ENCODE measurements around the gene NAB1.

GRCh38 chr2:190679391-190679790, 30.5 kb downstream of the NAB1 start:
- TF ChIP-seq CTCF (IDR thresholded peaks at IDR 0.05) (no peak), TAF1 (IDR thresholded peaks at IDR 0.05; ENCODE audit: borderline replicate concordance, low read depth, low read length) (no peak), EZH2phosphoT487 (IDR thresholded peaks at IDR 0.05; ENCODE audit: borderline replicate concordance, low read depth) (no peak), FOSL2 (IDR thresholded peaks at IDR 0.05; ENCODE audit: borderline replicate concordance, low read depth) (no peak), RAD21 (IDR thresholded peaks at IDR 0.05; ENCODE audit: low read length) (no peak), MEF2A (IDR thresholded peaks at IDR 0.05; ENCODE audit: borderline replicate concordance, low read depth) (no peak), NRF1 (IDR thresholded peaks at IDR 0.05; ENCODE audit: low read depth, low read length) (no peak), YY1 (IDR thresholded peaks at IDR 0.05; ENCODE audit: low read depth) (no peak)

All from SK-N-SH (cell line).